A204.1 (cell line): ENCODE results near the gene FOXI1.
"Not testable (repeated sequence)": the region's sequence is repeated elsewhere in the genome, so short reads cannot be mapped to it uniquely, and the experiment has no call there.

ENCODE experiments used
- FAIRE-seq: peaks from 2 replicates; lab custom pipeline; 2012; peaks lifted over from hg19 to GRCh38; lab: Jason Lieb, UNC

Gene FOXI1

DNA sequence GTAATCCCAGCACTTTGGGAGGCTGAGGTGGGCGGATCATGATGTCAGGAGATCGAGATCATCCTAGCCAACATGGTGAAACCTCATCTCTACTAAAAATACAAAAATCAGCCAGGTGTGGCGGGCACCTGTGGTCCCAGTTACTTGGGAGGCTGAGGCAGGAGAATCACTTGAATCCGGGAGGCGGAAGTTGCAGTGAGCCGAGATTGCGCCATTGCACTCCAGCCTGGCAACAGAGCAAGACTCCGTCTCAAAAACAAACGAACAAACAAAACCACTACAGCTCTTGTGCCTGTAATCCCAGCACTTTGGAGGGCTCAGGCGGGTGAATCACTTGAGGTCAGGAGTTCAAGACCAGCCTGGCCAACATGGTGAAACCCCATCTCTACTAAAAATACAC lies 11.4 kb upstream of the FOXI1 start:
- FAIRE-seq: not testable (repeated sequence)

DNA sequence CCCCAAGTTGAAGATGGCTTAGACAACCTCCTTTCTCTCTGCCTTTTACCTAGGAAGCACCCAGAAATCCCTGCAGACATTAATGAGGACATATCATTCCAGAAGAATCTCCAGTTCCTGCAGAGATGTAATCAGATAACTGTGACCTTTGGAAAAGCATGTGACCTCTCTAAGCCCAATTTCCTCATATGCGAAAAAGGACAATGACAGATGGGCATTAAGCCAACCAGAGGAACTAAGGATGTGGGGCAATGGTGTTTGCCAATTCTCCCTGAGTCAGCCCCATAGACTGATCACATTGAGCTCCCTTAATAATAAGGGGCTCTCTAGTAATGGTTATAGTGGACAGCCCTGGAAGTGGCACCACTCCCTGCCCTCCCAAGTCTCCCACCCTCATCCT lies 10.1 kb upstream of the FOXI1 start:
- FAIRE-seq: no peak

DNA sequence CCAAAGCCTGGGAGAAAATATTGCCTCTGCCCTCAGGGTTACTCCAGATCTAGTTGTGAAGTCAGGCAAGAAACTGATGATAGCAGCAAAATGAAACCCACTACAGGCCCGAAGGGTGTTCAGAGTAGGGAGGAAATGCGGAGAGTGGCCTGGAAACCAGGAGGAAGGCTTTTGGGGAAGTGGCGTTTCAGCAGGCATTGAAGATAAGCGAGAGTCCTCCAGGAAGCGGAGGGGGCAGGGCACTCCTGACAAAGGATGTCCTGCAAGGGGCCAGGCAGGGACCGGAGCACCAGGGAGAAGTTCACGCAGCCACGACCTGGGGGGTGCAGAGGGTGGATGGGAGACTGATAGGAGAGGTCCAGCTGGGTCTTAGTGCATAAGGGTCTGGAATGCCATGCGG lies 7.8 kb upstream of the FOXI1 start:
- FAIRE-seq: no peak

DNA sequence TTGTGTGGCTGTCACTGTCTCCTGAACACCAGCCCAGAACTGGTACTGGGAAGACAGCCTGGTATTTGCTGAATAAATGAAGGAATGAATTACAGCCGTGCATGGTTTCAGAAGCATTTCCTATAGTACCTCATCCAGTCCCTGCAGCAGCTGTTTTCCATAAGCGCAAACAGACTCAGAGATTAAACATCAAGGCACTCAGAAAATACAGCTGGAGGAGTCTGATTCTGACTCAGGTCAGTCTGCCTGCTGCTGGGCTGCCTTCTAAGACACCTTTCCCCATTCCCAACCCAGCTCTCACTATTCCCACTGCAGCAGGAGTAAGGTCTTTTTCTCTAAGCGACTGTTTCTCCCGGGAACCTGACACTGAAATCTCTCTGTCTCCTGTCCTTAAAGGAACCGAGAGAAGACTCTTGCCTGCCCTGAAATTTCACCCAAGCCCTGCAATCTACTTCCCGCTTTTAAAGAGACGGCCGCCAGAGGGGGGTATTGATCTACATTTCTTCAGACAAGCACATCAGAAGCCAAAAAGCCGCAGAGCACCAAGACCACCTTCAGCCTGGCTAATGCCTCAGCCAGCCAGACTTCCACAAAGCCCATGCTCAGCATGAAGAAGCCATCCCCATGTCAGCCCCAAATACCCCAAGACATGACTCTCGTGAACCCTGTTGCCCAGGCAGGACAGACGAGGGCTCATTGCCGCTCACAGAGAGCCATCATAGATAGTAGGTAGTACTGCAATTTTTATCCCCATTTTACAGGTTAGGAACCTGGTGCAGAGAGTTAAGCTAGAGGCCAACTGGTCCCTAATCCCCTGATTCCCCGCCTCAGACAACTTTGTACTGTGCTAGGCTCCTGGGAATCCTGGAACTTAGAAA lies 5.4 kb upstream of the FOXI1 start:
- FAIRE-seq: no peak

DNA sequence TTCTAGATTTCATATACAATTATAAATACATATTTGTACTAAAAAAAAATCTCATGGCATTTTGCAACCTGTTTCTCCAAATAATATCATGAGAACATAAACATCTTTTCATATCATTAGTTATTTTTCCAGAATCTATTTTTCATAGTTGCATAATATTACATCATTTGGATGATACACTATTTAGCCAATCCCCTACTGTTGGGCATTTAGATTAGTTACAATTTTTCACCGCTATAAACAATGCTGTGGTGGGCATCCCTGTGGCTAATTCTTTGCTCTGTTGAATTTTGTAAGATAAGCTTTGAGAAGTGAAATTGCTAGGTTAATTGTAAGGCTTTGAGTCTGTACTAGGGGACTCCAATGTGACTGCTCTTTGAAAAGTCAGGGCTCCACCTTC lies 2.2 kb upstream of the FOXI1 start:
- FAIRE-seq: no peak

DNA sequence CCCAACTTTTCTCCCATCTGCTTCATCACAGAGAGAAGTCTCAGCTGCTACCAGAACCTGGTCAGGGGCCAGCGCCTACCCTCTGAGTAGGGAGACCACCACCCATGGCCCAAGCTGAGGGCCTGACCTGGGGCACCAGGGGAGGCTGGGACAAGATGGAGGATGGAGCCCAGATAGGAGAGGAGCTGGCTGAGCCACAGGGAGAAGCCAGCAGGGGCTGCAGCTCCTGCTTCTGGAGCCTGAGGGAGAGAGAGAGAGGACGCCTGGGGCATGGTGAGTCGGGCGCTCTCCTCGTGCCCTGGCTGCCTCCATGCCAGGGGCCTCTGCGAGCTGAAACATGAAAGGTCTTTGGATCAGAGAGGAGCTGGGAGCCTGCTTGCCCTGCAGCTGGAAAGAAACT lies 1.4 kb upstream of the FOXI1 start:
- no peak for FAIRE-seq

DNA sequence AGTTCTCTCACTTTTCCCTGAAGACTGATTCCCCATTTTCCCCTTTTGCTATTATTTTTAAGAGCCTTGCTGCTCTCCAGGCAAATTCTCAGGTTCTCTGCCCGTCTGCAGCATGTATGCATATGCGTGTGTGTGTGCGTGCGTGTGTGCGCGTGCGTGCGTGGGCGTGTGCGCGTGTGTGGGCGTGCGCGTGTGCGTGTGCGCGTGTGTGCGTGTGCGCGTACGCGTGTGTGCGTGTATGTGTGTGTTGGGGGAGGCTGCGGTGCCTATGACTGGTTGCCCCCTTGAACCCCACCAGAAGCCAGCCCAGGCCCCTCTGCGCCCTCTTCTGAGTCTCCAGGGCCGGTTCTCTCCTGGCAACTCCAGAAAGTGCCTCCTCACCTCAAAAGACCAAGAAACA lies 987 bp upstream of the FOXI1 start:
- FAIRE-seq: no peak

DNA sequence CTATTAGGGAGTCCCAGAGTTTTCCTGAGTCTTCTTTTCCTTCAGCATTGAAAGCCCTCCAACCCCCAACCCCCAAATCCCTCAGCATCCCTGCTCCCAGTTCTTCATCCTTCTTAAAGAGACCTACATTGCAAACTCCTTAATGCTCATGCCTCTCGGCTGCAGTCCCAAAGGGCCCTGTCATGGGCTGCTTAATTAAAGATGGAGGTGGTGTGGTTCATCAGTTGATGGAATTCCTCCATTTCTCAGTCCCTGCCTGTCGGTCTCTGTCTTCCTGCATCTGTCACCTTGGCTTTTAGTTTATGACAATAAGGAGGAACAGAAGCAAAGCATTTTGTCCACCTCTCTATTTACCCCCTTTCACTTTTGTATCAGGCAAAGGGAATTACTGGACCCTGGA lies 2.0 kb downstream of the FOXI1 start:
- FAIRE-seq: no peak

DNA sequence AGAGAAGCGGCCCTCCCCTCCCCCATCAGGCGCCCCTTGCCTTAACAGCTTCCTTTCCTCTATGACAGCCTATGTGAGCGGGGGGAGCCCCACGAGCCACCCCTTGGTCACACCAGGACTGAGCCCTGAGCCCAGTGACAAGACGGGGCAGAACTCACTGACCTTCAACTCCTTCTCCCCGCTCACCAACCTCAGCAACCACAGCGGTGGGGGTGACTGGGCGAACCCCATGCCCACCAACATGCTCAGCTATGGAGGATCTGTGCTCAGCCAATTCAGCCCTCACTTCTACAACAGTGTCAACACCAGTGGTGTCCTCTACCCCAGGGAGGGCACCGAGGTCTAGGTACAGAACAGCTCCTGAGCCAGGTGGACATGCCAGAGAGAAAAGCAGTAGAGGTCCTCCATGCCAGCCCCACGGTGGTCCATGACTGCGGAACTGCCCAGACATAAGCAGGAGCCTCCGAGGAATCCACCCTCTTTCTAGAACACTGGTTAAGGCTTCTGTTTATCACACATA lies 2.6 kb downstream of the FOXI1 start:
- no peak for FAIRE-seq

DNA sequence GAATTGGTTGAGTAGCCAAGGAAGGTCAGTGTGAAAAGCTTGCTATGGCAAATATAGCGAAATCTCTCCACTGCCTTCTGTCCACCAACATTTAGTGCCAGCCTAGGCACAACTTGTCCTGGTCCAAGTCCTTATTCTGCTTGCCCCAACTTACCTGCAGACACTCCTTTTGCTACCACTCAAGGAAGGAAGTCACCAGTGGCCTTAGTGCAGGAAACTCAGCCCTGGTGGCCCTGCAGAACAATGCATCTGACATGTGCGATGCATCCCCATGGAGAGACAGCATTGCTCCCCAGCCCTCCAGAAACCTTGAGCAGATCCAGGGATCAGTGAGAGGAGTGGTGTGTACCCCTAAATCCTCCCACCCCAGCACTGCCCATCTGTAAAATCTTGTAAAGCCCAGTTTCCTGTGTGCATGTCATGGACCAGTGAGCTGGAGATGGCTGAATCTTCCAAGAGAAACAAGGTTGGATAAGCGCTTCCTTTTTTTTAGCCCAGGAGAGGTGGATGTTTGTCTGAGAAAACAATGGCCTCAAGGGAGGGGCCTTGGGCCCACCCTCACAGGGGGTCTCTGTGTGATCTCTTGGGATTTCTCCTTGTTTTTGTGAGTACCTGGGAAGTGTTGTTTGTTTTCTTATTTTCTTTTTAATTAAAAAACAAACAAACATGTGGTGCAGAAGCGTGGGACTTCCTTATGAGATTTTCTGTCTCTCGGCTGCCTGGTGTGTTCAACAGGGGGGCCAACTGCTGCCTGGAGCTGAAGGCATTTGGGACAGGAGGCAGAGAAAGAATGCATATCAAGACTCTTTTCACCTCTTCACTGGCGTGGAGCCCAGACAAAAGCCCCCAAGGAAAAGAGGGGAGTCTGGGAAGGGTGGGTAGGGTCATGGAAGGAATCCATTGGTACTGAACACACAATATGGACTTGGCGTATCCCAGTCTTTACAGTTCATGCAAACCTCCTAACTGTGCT lies 3.6 kb downstream of the FOXI1 start:
- no peak for FAIRE-seq

DNA sequence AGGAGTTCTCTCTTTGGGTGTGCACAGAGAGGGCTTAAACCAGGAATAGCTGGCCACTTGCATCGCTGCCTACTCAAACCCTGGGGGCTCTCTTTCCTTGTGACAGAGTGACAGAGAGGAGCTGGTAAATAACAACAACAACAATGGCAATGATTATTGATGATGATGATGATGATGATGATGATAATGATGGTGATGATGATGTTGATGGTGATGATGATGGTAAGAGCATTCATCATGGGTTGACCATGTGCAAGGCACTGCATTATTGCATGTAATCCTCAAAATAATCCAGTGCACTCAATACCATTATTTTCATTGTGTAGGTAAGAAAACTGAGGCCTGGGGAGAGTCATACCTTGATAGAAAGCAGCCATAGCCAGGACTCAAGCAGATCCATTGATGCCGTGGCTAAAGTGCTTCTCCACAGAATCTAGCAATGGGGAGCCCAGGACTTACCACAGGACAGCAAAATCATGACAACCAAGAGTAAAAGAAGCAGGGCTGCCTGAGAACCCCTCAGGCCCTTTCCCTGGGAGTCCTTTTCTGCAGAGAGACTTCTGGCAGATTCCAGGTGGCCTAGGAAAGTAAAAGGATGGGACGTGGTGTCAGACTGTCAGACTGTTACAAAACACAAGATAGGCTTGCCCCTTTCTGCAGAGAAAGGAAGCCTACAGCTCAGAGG lies 4.8 kb downstream of the FOXI1 start:
- no peak for FAIRE-seq

DNA sequence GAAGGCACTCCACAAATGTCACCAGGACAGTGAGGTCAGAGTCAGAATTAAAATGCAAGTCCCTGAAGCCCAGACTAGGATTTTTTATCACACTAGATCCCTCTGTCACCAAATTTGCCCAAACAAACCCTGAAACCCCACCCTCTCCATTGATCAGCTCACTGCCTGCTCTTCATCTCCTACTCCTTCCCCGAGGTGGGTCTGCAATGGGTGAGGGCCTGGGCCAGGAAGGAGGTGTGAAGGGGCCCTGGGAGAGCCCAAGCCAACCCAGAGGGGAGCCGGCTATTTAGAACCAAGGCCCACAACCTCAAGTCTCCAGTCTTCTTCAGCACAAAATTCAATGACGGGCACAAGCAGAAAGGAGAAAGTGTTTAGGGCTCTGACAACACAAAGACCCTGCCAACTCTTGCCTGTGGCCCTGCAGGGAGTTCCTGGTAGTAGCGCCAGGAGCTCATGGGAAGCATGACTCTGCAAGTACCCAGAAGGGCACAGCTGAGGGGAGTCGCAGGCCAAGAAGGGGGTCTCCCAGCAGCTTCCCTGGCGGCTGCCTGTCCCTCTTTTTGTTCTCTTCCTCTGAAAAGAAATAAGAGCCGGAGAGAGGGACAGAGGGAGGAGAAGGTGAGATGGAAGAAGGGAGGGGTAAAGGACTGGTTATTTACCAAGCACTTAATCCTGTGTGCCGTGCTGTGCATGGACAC lies 5.5 kb downstream of the FOXI1 start:
- no peak for FAIRE-seq

DNA sequence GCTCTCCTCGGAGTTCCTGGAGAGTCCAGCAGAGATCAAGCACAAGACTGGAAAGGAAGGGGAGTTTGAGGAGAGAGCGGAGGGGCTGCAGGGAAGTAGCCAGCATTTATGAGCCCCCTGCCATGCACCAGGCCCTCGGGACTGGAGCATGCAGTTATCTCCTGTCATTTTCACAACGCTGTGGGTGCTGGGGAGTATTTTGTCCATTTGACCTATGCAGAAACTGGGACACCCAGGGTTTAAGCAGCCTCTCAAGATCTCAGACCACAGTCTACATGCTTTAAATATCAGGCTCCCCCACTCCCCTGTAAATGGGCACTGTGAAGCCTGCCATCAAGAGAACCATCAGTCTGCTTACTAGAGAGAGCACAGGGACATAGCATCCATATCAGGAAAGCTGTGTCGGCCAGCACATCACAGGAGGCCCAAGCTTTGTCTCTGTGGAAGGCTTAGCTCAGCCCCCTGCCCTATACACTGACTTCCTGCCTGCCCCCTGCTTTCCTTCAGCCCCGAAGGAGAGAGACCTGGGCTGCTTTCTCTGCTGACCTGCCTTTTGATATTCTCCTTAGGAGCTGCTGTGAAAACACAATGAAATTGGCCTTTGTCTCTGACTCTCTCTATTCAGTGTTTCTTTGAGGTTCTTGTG lies 7.3 kb downstream of the FOXI1 start:
- no peak for FAIRE-seq

DNA sequence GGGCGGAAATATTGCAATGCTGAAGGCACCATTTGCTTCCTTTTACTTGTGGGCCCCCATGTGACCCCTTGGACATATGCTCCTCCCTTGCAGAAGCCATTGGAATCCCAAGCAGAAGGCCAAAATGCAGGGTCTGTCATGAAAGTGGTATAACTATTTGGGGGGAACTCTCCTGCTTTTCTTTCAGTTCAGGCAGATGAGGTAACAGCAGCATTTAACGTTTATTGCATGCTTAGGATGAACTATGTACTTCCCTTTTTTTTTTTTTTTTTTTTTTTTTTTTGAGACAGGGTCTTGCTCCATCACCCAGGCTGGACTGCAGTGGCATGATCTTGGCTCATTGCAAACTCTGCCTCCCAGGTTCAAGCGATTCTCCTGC lies 7.8 kb downstream of the FOXI1 start:
- no peak for FAIRE-seq

DNA sequence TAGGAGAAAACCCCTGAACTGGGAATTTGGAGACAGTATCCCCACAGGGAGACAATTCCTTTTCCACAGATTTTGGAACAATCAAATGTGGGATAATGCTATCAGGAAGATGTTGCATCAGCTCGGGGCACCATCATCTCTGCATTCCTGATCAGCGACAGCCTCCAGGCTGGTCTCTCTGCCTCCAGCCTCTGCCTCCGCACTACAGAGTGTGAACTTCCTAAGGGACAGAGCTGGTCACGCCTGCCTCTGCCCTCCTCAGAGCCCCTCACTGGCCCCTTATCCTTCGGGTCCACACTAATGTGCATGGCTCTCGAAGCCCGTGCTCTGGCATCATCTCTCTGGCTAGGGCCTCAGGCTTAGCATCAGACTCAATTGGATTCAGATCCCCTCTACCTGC lies 8.6 kb downstream of the FOXI1 start:
- no peak for FAIRE-seq

DNA sequence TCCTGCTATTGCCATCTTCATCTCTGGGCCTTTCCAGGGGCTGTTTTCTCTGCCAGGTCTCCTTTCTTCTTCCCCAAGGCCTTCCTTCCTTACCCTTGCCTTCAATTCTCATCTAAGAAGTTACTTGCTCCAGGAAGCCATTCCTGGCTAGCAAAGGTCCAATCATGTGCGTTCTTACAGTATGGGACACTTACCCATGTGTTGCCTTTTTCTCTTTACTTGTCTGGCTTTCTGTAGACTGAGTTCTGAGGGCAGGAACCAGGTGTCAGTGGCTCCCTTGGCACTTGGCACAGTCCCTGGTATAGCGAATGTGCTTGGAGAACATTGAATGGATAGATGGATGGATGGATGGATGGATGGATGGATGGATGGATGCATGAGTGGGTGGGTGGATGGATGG lies 10.2 kb downstream of the FOXI1 start:
- no peak for FAIRE-seq

DNA sequence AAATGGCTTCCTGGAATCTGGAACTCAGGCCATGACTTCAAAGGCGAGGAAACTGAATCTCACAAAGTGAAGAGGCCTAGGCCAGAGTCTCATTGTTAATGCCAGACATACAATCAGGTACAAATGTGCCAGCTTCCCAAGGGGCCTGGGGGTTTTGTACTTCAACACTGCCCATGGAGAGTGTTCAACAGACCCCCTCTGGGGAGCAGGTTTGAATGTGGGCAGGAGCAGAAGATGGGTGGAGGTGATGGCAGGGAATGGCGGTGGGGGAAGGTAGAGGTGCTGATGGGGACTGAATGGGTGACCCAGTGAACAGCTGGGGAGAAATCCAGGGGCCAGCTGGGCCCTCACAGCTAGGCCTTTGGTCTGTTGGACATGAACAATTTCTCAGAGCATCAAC lies 12.0 kb downstream of the FOXI1 start:
- no peak for FAIRE-seq

DNA sequence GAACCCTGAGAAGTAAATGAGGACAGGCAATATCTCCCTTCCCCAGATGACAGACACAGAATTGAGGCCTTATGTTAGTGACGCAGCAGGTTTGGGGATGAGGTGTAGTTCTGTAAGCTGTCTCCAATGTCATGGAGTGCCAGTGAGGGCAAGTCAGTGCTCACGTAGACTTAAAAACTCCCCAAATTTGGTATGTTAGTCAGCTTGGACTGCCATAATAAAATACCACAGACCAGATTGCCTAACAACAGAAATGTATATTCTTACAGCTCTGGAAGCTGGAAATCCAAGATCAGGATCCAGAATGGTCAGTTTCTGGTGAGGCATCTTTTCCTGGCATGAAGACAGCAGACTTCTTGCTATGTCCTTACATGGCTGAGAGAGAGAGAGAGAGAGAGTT lies 14.9 kb downstream of the FOXI1 start:
- no peak for FAIRE-seq

DNA sequence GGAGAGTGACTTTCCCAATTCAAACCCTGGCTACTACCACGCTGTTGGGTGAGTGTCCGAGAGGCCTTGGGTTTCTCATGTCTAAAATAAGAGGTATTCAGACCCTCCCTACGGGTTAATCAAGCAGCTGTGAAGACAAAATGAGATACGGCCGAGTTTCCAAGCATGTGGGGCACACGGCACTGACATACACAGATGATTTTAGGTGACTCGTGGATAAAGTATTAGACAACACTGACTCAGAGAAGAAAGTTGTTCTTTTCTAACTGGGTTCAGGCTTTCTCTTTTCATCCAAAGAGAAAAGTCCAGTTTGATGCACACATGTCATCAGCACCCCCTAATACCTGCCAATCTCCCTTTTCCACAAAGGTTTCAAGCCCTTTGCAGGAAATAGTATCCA lies 15.6 kb downstream of the FOXI1 start:
- no peak for FAIRE-seq

DNA sequence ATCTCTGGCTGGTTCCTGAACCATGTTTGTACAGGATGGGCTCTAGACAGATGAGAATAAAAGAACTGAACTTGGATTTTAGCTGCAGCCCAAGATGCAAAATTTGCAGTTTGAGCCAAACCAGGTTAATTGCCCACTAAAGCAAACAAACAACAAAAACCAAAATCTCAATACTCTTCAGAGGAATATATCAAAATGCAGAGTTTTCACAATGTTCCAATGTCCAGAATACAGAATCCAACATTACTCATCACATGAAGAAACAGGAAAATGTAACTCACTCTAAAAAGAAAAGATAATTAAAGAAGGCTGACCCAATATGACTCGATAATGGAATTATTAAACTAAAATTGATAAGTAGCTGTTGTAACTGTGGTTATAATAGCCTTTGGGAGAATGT lies 20.4 kb downstream of the FOXI1 start:
- no peak for FAIRE-seq

DNA sequence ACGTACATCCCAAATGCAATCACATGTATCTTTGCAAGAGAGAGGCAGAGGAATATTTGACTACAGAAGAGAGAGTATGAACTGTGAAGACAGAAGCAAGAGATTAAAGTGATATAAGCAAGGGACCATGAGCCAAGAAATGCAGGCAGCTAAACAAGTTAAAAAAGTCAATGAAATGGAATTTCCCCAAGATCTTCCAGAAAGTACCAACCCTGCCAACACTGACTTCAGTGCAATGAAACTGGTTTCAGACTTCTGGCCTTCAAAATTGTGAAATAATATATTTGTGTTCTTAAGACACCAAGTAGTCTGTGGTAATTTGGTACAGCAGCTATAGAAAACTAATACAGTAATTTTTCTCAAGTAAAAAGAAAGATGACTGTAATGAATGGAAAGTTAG lies 20.9 kb downstream of the FOXI1 start:
- FAIRE-seq: no peak
